Heart left ventricle (tissue), 13 donors: Measurements from ENCODE around the gene OGFOD1.

ENCODE experiments used
- POLR2A ChIP-seq, 2 donors: fragments of 450-650 bp; IDR thresholded peaks; one replicate each; pipeline ENCODE4 v1.6.1; 2017; ENCODE audit warnings: antibody characterized with exemption in 2 of 2, mild to moderate bottlenecking in 2 of 2, moderate library complexity in 2 of 2
- TF ChIP-seq, protein P1 (sequence below), 12 donors: fragments of 200-600 bp; sonication (generic) in 4 of 12; IDR thresholded peaks; one replicate each; pipeline versions ENCODE4 v1.5.0 to v1.8.0; 2018 to 2022; ENCODE audit warnings: antibody characterized with exemption in 12 of 12, mild to moderate bottlenecking in 5 of 12
- donor health status: ischemic (EF 13 %, LVEDD 7.1; RV severe dilation, severe dysfunction).
- donor health status: DM: no; HTN: yes; CAD: no.
- donor health status: DM: no; HTN: no; CAD: no.
- donor health status: ischemic (EF 25% LVEDD 6.9; RV normal size, moderate dysfunction).
- donor health status: ischemic (EF 25% LVEDD 5.7; RV mildly dilated, moderate dysfunction).
- donor health status: ischemic (EF 35%, LVEDD 5.7; RV mildly dilated, moderate dysfunction).
- donor health status: nonischemic (EF 11% LVEDD 7.7; RV severe dilation, severe dysfunction).
- donor health status: DM: yes; HTN: yes; CAD: no.
- donor health status: PGD.
- donor health status: ischemic (EF 29% LVEDD 5.4; RV normal size, mild dysfunction).
- donor health status: nonischemic (EF 23%, LVEDD 6.1; RV moderate dilation, normal function).

DNA sequence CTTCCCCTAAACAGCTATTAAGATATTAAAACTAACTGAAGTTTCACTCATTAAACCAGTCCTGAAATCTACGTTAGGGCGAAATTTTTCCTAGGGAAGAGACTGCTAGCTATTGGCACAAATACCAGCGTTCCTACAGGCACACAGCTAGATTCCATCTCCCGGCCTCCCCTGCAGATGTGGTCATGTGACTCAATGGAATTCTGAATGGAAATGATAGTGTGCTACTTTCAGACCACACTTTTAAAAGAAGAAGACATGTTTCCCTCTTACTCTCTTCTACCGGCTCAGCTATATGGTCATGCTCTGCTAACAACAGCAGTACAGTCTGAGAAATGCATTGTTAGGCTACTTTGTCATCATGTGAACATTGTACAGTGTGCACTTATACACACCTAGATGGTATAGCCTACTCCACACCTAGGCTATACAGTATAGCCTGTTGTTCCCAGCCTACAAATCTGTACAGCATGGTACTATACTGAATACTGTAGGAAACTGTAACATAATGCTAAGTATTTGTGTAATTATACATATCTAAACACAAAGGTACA, 31.4 kb downstream of the OGFOD1 start:
- TF ChIP-seq, protein P1, sequence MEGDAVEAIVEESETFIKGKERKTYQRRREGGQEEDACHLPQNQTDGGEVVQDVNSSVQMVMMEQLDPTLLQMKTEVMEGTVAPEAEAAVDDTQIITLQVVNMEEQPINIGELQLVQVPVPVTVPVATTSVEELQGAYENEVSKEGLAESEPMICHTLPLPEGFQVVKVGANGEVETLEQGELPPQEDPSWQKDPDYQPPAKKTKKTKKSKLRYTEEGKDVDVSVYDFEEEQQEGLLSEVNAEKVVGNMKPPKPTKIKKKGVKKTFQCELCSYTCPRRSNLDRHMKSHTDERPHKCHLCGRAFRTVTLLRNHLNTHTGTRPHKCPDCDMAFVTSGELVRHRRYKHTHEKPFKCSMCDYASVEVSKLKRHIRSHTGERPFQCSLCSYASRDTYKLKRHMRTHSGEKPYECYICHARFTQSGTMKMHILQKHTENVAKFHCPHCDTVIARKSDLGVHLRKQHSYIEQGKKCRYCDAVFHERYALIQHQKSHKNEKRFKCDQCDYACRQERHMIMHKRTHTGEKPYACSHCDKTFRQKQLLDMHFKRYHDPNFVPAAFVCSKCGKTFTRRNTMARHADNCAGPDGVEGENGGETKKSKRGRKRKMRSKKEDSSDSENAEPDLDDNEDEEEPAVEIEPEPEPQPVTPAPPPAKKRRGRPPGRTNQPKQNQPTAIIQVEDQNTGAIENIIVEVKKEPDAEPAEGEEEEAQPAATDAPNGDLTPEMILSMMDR (IDR thresholded peaks at IDR 0.05) = no peak
- no peak for TF ChIP-seq POLR2A (IDR thresholded peaks at IDR 0.05)
